ENCODE measurements around the gene TBC1D25.
"Not testable (repeated sequence)": the region's sequence is repeated elsewhere in the genome, so short reads cannot be mapped to it uniquely, and the experiment has no call there.

TBC1D25 gene

DNA sequence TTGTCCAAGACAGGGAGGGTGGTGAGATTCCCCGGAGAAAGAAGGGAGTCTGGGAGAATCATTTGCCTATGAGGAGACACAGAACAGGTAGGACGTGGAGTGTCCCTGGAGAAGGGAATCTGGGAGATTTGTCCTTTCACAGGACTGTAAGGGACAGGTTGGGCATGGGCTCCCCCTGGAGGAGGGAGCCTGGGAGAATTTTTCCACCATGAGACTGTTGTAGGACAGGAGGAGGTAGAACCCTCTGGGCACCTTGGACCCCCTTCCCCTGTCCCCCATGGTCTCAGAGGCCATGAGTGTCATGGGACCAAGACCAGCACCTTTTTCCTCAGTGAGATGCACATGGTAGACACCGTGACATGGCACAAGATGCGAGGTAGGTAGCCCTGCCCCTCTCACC, 28.0 kb upstream of the TBC1D25 start:
- peaks cover 0 to 8% (median 0%) of the 10 kb centered on the region in 11 experiments; a peak in 4 of 22 replicates for H4K20me1 ChIP-seq
- peaks cover 0 to 13% (median 8%) of the 10 kb centered on the region in 10 experiments; a peak in 10 of 20 replicates for H3K4me1 ChIP-seq
- no peak overlapping the region for H3K27ac ChIP-seq
- no peaks in the 10 kb centered on the region; a peak in 1 of 22 replicates for H3K36me3 ChIP-seq
- H3K27me3 ChIP-seq, result peaks cover 9 to 62% (median 41%) of the 10 kb centered on the region in 11 experiments; a peak in 18 of 22 replicates
- H3K9me3 ChIP-seq (replicated peaks in 1 of 11), result no peaks in the 10 kb centered on the region; a peak in 1 of 22 replicates
- no peak overlapping the region for H3K4me3 ChIP-seq
- TF ChIP-seq Cebpa-rat (IDR thresholded peaks at IDR 0.05), result no peak
- H3K9ac ChIP-seq, result no peak overlapping the region
- H3K4me2 ChIP-seq, result no peak overlapping the region

- H3K4me2 ChIP-seq, result no peak overlapping the region
- no peak overlapping the region for H3K4me3 ChIP-seq
- H3K9me3 ChIP-seq (replicated peaks in 1 of 11), result no peaks in the 10 kb centered on the region; a peak in 1 of 22 replicates
- H3K27me3 ChIP-seq, result peaks cover 9 to 67% (median 46%) of the 10 kb centered on the region in 11 experiments; a peak in 18 of 22 replicates
- H3K4me1 ChIP-seq, result peaks cover 0 to 13% (median 8%) of the 10 kb centered on the region in 10 experiments; a peak in 10 of 20 replicates
- TF ChIP-seq Cebpa-rat (IDR thresholded peaks at IDR 0.05), result no peak
- H3K36me3 ChIP-seq, result no peaks in the 10 kb centered on the region; a peak in 1 of 22 replicates
- no peak overlapping the region for H3K27ac ChIP-seq
- H3K9ac ChIP-seq, result no peak overlapping the region
- peaks cover 0 to 8% (median 0%) of the 10 kb centered on the region in 11 experiments; a peak in 4 of 22 replicates for H4K20me1 ChIP-seq
Measured at GRCh38 chrX:48512371-48512935, 27.1 kb upstream of the TBC1D25 start.

DNA sequence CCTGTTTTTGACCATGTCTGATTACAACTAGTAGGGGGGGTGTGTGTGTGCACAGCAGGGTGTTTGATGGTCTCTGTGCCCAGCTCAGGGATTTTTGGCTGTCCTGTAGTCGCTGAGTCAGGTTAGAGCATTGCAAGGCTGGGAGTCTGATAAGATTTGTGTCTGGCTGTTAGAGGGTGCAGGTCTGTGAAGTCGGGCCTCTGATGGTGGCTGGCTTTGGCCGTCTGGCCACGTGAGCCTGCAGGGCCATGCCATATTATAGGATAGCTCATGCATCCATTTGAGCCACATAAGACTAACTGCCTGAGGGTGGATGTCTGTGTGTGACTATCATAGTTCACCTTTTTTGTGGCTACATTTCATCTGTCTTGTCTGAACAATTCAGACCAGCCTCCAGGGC, 25.8 kb upstream of the TBC1D25 start:
- H3K4me2 ChIP-seq, result no peak overlapping the region
- no peaks in the 10 kb centered on the region; a peak in 1 of 22 replicates for H3K36me3 ChIP-seq
- peaks cover 0 to 9% (median 7%) of the 10 kb centered on the region in 10 experiments; a peak in 10 of 20 replicates for H3K4me1 ChIP-seq
- peaks cover 0 to 8% (median 0%) of the 10 kb centered on the region in 11 experiments; a peak in 4 of 22 replicates for H4K20me1 ChIP-seq
- H3K27ac ChIP-seq, result no peak overlapping the region
- peaks cover 9 to 67% (median 43%) of the 10 kb centered on the region in 11 experiments; a peak in 18 of 22 replicates for H3K27me3 ChIP-seq
- no peak overlapping the region for H3K9ac ChIP-seq
- no peak for TF ChIP-seq Cebpa-rat (IDR thresholded peaks at IDR 0.05)
- no peak overlapping the region for H3K4me3 ChIP-seq
- no peaks in the 10 kb centered on the region; a peak in 1 of 22 replicates for H3K9me3 ChIP-seq (replicated peaks in 1 of 11)

GRCh38 chrX:48514126-48514806, 25.2 kb upstream of the TBC1D25 start:
- H3K27me3 ChIP-seq, result peaks cover 11 to 68% (median 49%) of the 10 kb centered on the region in 11 experiments; a peak in 18 of 22 replicates
- TF ChIP-seq Cebpa-rat (IDR thresholded peaks at IDR 0.05), result no peak
- H3K9ac ChIP-seq, result no peak overlapping the region
- H3K27ac ChIP-seq, result no peak overlapping the region
- peaks cover 0 to 8% (median 0%) of the 10 kb centered on the region in 11 experiments; a peak in 4 of 22 replicates for H4K20me1 ChIP-seq
- peaks cover 0 to 8% (median 7%) of the 10 kb centered on the region in 10 experiments; a peak in 10 of 20 replicates for H3K4me1 ChIP-seq
- no peak overlapping the region for H3K4me3 ChIP-seq
- H3K4me2 ChIP-seq, result no peak overlapping the region
- H3K9me3 ChIP-seq (replicated peaks in 1 of 11), result no peaks in the 10 kb centered on the region
- H3K36me3 ChIP-seq, result no peaks in the 10 kb centered on the region; a peak in 1 of 22 replicates

DNA sequence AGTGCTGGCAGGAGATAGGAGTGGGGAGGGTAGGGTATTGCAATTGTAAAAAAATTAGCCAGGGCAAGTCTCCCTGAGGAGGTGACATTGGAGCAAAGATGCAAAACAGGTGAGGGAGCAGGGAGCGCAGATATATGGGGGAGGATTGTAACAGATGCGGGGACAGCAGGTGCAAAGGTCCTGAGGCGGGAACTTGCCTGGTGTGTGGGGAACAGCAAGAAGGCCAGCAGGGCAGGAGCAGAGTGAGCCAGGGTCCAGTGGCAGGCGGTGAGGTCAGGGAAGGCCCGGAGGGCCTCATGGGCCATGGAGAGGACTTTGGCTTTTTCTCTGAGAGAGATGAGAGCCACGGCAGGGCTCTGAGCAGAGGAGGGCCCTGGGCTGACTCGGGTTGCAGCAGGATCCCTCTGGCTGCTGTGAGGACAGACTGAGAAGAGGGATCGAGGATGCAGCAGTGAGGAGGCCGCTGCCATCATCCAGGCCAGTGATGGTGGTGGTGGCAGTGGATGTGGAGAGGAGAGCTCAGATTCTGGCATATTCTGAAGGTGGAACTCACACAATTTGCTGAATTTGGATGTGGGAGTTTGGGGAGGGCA, 24.6 kb upstream of the TBC1D25 start:
- H3K27me3 ChIP-seq, result peaks cover 17 to 75% (median 53%) of the 10 kb centered on the region in 11 experiments; a peak in 20 of 22 replicates
- TF ChIP-seq Cebpa-rat (IDR thresholded peaks at IDR 0.05), result no peak
- H4K20me1 ChIP-seq, result peaks cover 0 to 8% (median 0%) of the 10 kb centered on the region in 11 experiments; a peak in 4 of 22 replicates
- H3K27ac ChIP-seq, result no peak overlapping the region
- no peaks in the 10 kb centered on the region for H3K9me3 ChIP-seq (replicated peaks in 1 of 11)
- no peaks in the 10 kb centered on the region; a peak in 1 of 22 replicates for H3K36me3 ChIP-seq
- no peak overlapping the region for H3K4me3 ChIP-seq
- no peak overlapping the region for H3K4me2 ChIP-seq
- peaks cover 0 to 8% (median 2%) of the 10 kb centered on the region in 10 experiments; a peak in 7 of 20 replicates for H3K4me1 ChIP-seq
- H3K9ac ChIP-seq, result no peak overlapping the region

- Histone ChIP-seq H3K27me3 (peaks cover 17 to 84% (median 55%) of the 10 kb centered on the region in 11 experiments; a peak in 21 of 22 replicates), H3K9me3 (replicated peaks in 1 of 11) (no peaks in the 10 kb centered on the region), H3K9ac (no peak overlapping the region), H4K20me1 (peaks cover 0 to 8% (median 0%) of the 10 kb centered on the region in 11 experiments; a peak in 4 of 22 replicates), H3K27ac (no peak overlapping the region), H3K36me3 (no peaks in the 10 kb centered on the region; a peak in 1 of 22 replicates), H3K4me3 (no peak overlapping the region), H3K4me1 (peaks cover 0 to 15% (median 7%) of the 10 kb centered on the region in 10 experiments; a peak in 13 of 20 replicates), H3K4me2 (no peak overlapping the region)
- no peak for TF ChIP-seq Cebpa-rat (IDR thresholded peaks at IDR 0.05)
Measured at GRCh38 chrX:48515842-48516241, 23.7 kb upstream of the TBC1D25 start.

DNA sequence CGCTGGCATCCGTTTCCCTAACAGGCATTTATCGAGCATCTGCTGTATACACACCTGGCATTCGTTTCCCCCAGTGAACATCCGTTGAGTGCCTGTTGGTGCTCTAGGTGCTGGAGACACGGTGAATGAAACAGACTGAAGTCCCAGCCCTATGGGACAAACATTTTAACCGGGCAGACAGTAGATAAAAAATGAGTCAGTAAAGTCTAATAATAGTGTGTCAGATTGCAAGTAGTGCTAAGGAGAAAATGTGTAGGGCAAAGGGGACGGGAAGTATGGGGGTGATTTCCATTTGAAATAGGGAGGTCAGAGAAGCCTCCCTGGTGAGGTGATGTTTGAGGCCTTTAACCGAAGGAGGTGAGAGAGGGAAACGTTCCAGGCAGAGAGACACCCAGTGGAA, 23.2 kb upstream of the TBC1D25 start:
- Histone ChIP-seq H3K27me3 (peaks cover 17 to 84% (median 58%) of the 10 kb centered on the region in 11 experiments; a peak in 21 of 22 replicates), H3K27ac (no peak overlapping the region)

GRCh38 chrX:48516987-48517386, 22.5 kb upstream of the TBC1D25 start:
- no peak overlapping the region for H3K4me2 ChIP-seq
- H3K4me1 ChIP-seq, result peaks cover 0 to 19% (median 11%) of the 10 kb centered on the region in 10 experiments; a peak in 15 of 20 replicates
- peaks cover 0 to 8% (median 0%) of the 10 kb centered on the region in 11 experiments; a peak in 4 of 22 replicates for H4K20me1 ChIP-seq
- TF ChIP-seq Cebpa-rat (IDR thresholded peaks at IDR 0.05), result no peak
- H3K27ac ChIP-seq, result no peak overlapping the region
- peaks cover 17 to 77% (median 56%) of the 10 kb centered on the region in 11 experiments; a peak in 21 of 22 replicates for H3K27me3 ChIP-seq
- H3K9ac ChIP-seq, result no peak overlapping the region
- no peaks in the 10 kb centered on the region; a peak in 1 of 22 replicates for H3K9me3 ChIP-seq (replicated peaks in 1 of 11)
- H3K36me3 ChIP-seq, result no peaks in the 10 kb centered on the region; a peak in 1 of 22 replicates
- H3K4me3 ChIP-seq, result no peak overlapping the region

More for the DNA sequence above, 23.2 kb upstream of the TBC1D25 start:
- Histone ChIP-seq H3K4me2 (no peak overlapping the region), H4K20me1 (peaks cover 0 to 8% (median 0%) of the 10 kb centered on the region in 11 experiments; a peak in 4 of 22 replicates), H3K9me3 (replicated peaks in 1 of 11) (no peaks in the 10 kb centered on the region), H3K9ac (no peak overlapping the region), H3K36me3 (no peaks in the 10 kb centered on the region; a peak in 1 of 22 replicates), H3K4me3 (no peak overlapping the region), H3K4me1 (peaks cover 0 to 19% (median 11%) of the 10 kb centered on the region in 10 experiments; a peak in 15 of 20 replicates)
- no peak for TF ChIP-seq Cebpa-rat (IDR thresholded peaks at IDR 0.05)

- not testable (repeated sequence) for H3K4me3 ChIP-seq; H3K36me3 ChIP-seq; H3K4me2 ChIP-seq; H3K27ac ChIP-seq; H4K20me1 ChIP-seq; H3K9ac ChIP-seq; H3K9me3 ChIP-seq (replicated peaks in 1 of 11)
- Histone ChIP-seq H3K4me1 (peaks cover 17 to 36% (median 26%) of the 10 kb centered on the region in 10 experiments), H3K27me3 (peaks cover 12 to 54% (median 36%) of the 10 kb centered on the region in 11 experiments; a peak in 21 of 22 replicates)
Measured at GRCh38 chrX:48519481-48519880, 20.0 kb upstream of the TBC1D25 start.

Measured in BLaER1 treated with 17β-estradiol and CSF1 and Interleukin-3, amounts not matched to agents 10 nM and 100 nM (cell line).